Measurements from ENCODE around the gene LRRC15.

GRCh38 chr3:194306771-194307640, 62.5 kb downstream of the LRRC15 start:
- TF ChIP-seq CTCF (IDR thresholded peaks at IDR 0.05; ENCODE audit: poor library complexity) (no peak), EZH2 (IDR thresholded peaks at IDR 0.05; ENCODE audit: borderline replicate concordance) (no peak), EZH2phosphoT487 (IDR thresholded peaks at IDR 0.05; ENCODE audit: low read depth, severe bottlenecking, unreplicated experiment) (no peak)

All from hepatocyte (in vitro differentiated cells).